ENCODE results near the gene GIT1. TPM values are rescaled to one million over a fixed set of nuclear protein-coding genes. Genes with fewer than 3 reads are reported as not detected.

The GIT1 gene
- total RNA-seq, 6 donors from 2014 or later, result 34.6 to 88.4 (median 45.5) TPM

- WGBS, 2 donors, result 1% methylated on average over 48 of the region's 96 CpGs; no CpG with 5 or more reads in 1 of the 2 donors
- Histone ChIP-seq H3K36me3 (no peaks in the 10 kb centered on the region), H3K27ac (peak within 1 kb of the TSS; percentile 74 to 87 (median 84)), H3K4me3 (peak within 1 kb of the TSS; percentile 50 to 83 (median 76)), H3K27me3 (peaks cover 0 to 3% (median 0%) of the 10 kb centered on the region in 4 donors), H3K9me3 (no peaks in the 10 kb centered on the region), H3K4me1 (peaks cover 46 to 57% (median 52%) of the 10 kb centered on the region in 4 donors)
- DNase-seq (peak in 1 of 2 donors; percentile 86), ATAC-seq (ENCODE audit: low FRiP score in 2 of 2) (no peak)
- TF ChIP-seq POLR2AphosphoS5 (IDR thresholded peaks at IDR 0.05) (no peak), CTCF (IDR thresholded peaks at IDR 0.05) (peak in 1 of 6 experiments; percentile 12)
Measured at GRCh38 chr17:29592850-29593551, 3.6 kb upstream of the GIT1 start, which contains the start of gene ANKRD13B. ANKRD13B (plus strand) TSS chr17:29593132; CDS start chr17:29593622, 490 bp downstream.

- Histone ChIP-seq H3K9me3 (no peaks in the 10 kb centered on the region), H3K27ac (peak overlapping the region; percentile 74 to 87 (median 84)), H3K4me1 (peaks cover 56 to 67% (median 61%) of the 10 kb centered on the region in 4 donors), H3K4me3 (peak overlapping the region in 3 of 4 donors; percentile 75 to 83 (median 76)), H3K27me3 (peaks cover 0 to 3% (median 0%) of the 10 kb centered on the region in 4 donors), H3K36me3 (no peaks in the 10 kb centered on the region)
- TF ChIP-seq POLR2AphosphoS5 (IDR thresholded peaks at IDR 0.05) (peak in 1 of 2 donors; percentile 8), CTCF (IDR thresholded peaks at IDR 0.05) (peak; percentile 91 to 98 (median 96)), EP300 (IDR thresholded peaks at IDR 0.05) (no peak), POLR2A (IDR thresholded peaks at IDR 0.05) (no peak)
- ATAC-seq (ENCODE audit: low FRiP score in 2 of 2) (peak; percentile 86 to 90), DNase-seq (peak; percentile 91 to 97)
- 10 to 14% methylated on average over 10 to 25 of the region's 25 CpGs for WGBS, 2 donors
Measured at GRCh38 chr17:29591737-29592608, 2.5 kb upstream of the GIT1 start.

- Histone ChIP-seq H3K4me3 (peak overlapping the region in 3 of 4 donors; percentile 24 to 76 (median 75)), H3K36me3 (no peaks in the 10 kb centered on the region), H3K9me3 (no peaks in the 10 kb centered on the region), H3K4me1 (peaks cover 63 to 74% (median 68%) of the 10 kb centered on the region in 4 donors), H3K27me3 (peaks cover 0 to 3% (median 0%) of the 10 kb centered on the region in 4 donors), H3K27ac (peak overlapping the region; percentile 74 to 87 (median 84))
- ATAC-seq (ENCODE audit: low FRiP score in 2 of 2) (peak in 1 of 2 donors; percentile 52), DNase-seq (peak in 1 of 2 donors; percentile 87)
- TF ChIP-seq CTCF (IDR thresholded peaks at IDR 0.05), result no peak
- TF ChIP-seq POLR2AphosphoS5 (IDR thresholded peaks at IDR 0.05), result no peak
- 4 to 10% methylated on average over 14 to 31 of the region's 31 CpGs for WGBS, 2 donors
Measured at GRCh38 chr17:29591146-29591736, 1.8 kb upstream of the GIT1 start.

- 25 to 41% methylated on average over 15 to 29 of the region's 30 CpGs for WGBS, 2 donors
- H3K36me3 ChIP-seq, result no peaks in the 10 kb centered on the region
- TF ChIP-seq POLR2A (IDR thresholded peaks at IDR 0.05), result no peak
- no peak for TF ChIP-seq EP300 (IDR thresholded peaks at IDR 0.05)
- TF ChIP-seq CTCF (IDR thresholded peaks at IDR 0.05), result no peak
- TF ChIP-seq POLR2AphosphoS5 (IDR thresholded peaks at IDR 0.05), result no peak
- DNase-seq (no peak), ATAC-seq (ENCODE audit: low FRiP score in 2 of 2) (peak in 1 of 2 donors; percentile 0)
- H3K4me3 ChIP-seq, result peak overlapping the region in 3 of 4 donors; percentile 24 to 95 (median 83)
- peaks cover 68 to 74% (median 70%) of the 10 kb centered on the region in 4 donors for H3K4me1 ChIP-seq
- no peaks in the 10 kb centered on the region for H3K9me3 ChIP-seq
- peak overlapping the region; percentile 74 to 87 (median 84) for H3K27ac ChIP-seq
- H3K27me3 ChIP-seq, result peaks cover 0 to 3% (median 0%) of the 10 kb centered on the region in 4 donors
Measured at GRCh38 chr17:29590411-29591145, 1.1 kb upstream of the GIT1 start.
